NOMO-1 treated with dmso at 0.1 percent for 144 hours (cell line): ENCODE measurements around the gene TMEM131.
A peak's percentile ranks its signal among the peaks of the same experiment; 100 is the strongest.

ENCODE experiments used
- DNase-seq: peaks from one replicate; lab custom pipeline; 2025; ENCODE audit not compliant: unreplicated experiment; lab: John Stamatoyannopoulos, UW

The TMEM131 gene

GRCh38 chr2:97741686-97742085, 254.1 kb downstream of the TMEM131 start:
- no peak for DNase-seq

GRCh38 chr2:97741251-97741650, 254.5 kb downstream of the TMEM131 start:
- no peak for DNase-seq

DNA sequence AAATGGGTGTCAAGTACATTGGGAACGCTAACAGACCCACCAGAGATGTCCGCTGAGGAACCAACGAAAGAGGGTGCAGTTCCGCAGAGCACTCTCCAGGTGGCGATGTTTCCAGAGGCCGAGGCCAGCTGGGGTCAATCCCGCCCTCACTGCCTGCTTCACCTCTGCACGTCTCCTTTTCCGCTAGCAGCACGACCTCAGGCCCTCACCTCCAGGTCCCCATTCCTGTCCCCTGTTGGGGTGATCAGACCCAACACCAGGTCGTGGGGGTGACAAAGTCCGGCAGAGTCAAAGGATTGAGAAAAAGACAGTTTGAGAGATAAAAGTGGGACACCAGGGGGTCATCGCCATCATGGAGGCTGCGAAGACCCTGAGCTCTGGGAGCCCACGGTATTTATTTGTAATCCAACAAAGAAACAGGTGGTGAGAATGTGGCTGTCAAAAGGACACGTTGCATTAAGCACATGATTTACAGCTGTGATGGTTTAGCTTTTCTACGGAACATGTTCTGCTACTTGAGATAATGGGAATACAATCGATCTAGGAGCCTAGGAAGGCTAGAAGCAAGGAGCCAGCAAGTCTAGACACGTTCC, 255.1 kb downstream of the TMEM131 start:
- DNase-seq: peak; percentile 41

DNA sequence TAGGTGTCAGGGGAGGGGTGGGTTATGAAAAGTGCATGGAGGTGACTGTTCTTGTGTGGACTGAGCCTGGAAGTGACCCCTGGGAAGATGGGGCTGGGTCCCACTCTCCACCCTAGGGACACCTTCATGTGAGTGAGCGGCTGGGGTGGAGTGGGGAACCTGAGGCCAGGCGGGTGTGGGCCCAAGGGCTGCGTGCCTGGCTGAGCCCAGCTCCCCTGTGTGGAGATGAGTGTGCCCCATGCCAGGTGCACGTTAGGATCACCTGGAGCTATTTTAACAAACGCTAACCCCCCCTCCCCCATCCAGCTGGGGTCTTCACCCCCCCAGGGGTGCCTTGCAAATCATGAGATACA, 255.9 kb downstream of the TMEM131 start:
- DNase-seq: no peak

GRCh38 chr2:97739020-97739892, 256.5 kb downstream of the TMEM131 start:
- DNase-seq: no peak

DNA sequence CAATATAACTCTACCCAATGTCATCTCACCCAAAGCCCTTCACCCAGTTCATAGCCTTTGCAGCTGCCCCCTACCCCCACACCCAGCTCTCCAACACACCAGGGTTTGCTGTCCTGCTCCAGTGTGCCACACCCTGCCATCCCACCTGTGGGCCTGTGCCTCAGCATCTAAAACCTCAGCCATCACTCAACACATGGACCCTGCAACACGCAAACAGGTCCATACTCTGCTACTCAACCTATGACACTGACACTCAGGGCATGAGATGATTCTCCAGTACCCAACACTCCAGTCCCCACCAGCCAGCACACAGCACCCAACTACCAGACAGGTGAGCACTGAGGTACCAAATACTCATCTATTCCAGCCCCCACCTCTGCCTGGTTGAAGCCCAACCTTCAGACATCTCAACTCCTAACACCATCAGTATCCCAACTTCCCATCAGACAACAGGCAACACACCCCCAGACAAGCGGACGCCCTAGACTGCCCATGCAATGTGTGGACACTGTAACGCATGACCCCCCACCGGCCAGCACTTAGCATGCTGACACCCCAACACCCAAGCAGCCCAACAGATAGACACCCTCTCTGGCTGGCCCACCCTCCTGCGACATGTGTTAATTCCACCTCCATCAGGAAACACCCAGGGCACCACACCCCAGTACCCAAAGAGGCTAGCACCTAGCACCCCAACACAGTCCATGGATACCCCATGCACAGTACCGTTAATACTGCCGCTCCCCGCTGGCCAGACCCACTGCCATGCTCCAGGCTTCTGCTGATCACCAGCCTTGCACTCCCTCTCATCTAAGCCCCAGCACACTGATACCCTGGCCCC, 257.3 kb downstream of the TMEM131 start:
- DNase-seq: no peak

GRCh38 chr2:97737421-97738178, 258.1 kb downstream of the TMEM131 start:
- DNase-seq: no peak

DNA sequence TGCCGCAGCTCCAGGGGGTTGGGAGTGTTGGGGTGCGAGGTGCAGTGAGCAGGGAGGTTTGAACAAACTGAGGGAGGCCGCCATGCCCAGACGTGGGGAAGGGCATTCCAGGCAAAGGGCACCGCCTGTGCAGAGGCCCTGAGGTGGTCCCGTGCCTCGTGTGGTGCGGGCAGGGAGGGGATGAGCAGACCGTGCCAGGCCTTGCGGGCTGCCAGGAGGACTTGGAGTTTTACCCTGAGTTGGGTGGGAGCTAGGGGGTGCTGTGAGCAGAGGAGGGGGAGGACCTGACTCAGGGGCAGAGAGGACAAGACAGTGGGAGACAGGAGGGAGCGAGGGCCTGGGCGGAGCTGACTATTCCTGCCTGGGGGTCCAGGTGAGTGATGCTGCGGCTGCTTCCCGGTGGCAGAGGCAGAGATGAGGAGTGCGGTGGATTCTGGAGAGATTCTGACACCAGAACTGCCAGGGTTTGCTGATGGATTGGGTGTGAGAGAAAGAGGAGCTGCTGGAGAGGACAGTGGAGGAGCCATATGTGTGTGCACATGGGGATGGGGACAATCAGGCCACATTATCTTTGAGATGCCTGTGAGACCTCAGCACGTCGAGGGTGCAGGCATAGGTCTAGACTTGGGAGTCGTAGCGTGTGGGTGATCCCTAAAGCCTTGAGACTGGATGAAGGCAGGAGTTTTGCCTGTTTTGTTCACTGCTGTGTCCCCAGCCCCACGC, 259.0 kb downstream of the TMEM131 start:
- DNase-seq: no peak

DNA sequence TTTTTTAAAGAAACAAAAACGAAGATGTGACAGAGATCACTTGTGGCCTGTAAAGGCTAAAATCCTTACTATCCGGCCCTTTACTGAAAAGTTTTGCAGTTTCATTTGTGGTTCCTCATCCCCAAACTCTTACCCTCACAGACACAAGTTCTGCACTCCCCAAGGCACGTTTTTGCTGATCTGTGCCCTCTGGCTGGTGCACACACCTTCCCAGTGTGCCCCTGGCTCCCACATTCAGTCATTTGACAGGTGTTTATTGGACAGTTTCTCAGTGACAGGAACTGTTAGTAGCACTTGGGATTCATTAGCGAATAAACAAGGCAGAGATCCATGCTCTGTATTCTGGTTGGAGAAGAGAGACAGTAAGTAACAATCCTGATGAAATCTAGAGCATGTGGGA, 259.6 kb downstream of the TMEM131 start:
- no peak for DNase-seq

DNA sequence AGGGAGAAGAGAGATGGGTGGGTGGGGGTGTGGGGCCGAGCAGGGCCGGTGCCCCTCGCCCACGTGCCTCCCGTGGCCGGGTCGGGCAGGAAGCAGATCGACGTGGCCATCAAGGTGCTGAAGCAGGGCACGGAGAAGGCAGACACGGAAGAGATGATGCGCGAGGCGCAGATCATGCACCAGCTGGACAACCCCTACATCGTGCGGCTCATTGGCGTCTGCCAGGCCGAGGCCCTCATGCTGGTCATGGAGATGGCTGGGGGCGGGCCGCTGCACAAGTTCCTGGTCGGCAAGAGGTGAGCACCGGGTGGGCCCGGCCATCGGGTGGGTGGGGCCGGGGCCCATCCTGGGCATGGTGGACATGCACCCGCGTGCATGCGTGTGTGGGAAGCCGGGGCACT, 260.6 kb downstream of the TMEM131 start:
- no peak for DNase-seq

DNA sequence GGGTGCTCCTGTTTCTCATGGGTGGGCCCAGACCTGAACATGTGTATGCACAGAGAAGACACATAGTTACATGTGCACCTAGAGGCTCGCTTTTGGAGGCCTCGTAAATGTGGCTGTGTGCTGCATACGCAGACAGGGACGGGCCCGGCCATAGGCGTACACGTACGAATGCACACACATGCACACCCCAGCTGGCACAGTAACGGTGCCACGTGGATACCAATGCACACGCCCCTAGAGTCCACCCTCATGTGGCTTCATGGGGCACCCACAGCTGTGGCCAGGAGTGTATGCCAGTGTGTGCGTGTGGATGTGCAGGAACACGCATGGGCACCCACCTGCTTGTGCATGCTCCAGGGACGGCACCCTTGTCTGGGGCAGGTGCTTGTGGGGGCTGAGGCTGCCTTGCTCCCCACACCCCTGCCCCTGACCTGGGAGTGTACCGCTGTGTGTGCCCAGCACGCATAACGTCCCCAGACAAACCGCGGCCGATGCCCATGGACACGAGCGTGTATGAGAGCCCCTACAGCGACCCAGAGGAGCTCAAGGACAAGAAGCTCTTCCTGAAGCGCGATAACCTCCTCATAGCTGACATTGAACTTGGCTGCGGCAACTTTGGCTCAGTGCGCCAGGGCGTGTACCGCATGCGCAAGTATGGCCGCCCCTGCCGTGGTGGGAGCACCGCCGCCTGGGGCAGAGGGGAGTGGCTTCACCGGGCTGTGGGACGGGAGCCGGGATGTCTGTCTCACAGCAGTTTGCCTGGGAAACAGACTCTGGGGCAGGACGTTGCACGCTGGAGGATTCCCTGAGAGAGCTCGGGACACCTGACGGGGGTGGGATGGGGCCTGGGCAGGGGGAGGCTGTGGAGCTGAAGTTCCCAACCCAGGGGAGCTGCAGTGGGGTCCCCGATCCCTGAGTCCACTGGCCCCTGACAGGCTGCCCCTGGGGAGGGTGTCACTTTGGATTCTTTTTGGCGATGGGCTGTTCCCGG, 261.4 kb downstream of the TMEM131 start:
- no peak for DNase-seq

DNA sequence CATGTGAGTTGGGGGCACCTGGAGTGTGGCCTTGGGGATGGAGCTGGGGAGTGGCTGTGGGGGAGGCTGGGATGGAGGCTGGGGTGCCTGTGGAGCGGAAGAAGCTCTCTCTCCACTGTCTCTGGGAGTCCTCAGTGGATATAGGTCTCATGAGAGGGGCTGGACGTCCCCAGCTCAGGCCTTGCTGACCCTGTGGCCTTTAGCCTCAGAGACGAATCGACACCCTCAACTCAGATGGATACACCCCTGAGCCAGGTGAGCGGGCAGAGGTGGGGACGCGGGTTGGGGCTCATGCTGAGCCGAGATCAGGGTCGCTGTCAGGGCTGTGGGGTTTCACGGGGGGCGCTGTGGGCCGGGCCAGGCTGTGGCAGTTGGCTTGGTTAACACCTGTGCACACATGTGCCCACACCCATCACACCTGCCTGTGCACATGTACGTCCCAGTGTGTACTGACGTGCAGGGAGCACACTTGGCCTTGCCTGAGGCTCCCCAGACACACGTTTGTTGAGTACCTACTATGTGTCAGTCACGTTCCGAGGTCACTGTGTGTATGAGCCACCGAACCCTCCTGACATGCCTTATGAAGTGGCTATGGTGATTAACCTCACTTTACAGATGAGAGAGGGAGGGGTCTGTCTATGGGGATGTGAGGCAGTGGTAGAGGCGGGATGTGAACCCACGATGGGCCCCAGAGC, 262.3 kb downstream of the TMEM131 start:
- no peak for DNase-seq

- no peak for DNase-seq
Measured at GRCh38 chr2:97732436-97733340, 263.1 kb downstream of the TMEM131 start.

DNA sequence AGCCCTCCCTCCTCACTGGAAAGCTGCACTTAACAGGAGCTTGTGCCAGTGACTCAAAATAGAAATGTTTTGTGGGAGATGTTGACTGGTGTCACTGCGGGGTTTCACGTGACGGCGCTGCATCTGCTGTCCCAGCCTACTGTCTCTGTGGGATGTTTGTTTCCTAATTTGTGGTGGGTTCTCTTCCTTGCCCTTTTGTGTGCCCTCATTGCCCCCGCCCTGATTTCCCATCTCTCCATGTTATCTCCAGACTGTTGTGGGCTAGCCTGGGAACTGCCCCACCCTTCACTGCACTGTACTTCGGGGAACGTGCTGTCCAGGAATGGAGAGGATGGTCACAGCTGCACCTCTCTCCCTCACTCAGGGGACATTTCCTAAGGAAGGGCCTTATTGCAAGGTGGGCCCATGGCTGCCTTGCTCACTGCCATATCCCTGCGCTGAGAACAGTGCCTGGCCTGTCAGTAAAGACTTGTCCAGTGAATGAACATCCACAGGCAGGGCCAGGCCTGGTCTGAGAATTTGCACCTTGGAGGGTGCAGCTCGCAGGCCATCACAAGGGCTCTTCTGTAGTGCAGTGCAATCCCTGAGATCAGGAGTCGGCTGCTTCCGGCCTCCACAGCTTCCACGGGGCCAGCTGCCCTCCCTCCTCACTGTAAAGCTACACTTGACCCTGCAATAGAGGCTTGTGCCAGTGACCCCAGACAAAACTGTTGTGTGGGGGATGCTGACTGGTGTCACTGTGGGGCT, 264.3 kb downstream of the TMEM131 start:
- no peak for DNase-seq

- no peak for DNase-seq
Measured at GRCh38 chr2:97730245-97730644, 265.5 kb downstream of the TMEM131 start.

- no peak for DNase-seq
Measured at GRCh38 chr2:97728091-97728731, 267.5 kb downstream of the TMEM131 start.
